Skin epidermis (tissue), 12 donors: Measurements from ENCODE around the gene ARID4B.
"Not testable (repeated sequence)": the region's sequence is repeated elsewhere in the genome, so short reads cannot be mapped to it uniquely, and the experiment has no call there.

Experiments used
- H3K27ac ChIP-seq, 21 experiments: fragments of 200-600 bp; sonication (generic) in 11 of 21; one replicate each; pipeline ENCODE4 v1.5.0; 2020; ENCODE audit warnings: mild to moderate bottlenecking in 3 of 21, inconsistent platforms in 2 of 21, moderate library complexity in 2 of 21
- H3K4me3 ChIP-seq, 7 experiments: fragments of 200-600 bp; sonication (generic) in 2 of 7; one replicate each; pipeline ENCODE4 v1.5.0; 2020; ENCODE audit warnings: inconsistent platforms in 2 of 7, mild to moderate bottlenecking in 2 of 7, moderate library complexity in 1 of 7

The ARID4B gene

DNA sequence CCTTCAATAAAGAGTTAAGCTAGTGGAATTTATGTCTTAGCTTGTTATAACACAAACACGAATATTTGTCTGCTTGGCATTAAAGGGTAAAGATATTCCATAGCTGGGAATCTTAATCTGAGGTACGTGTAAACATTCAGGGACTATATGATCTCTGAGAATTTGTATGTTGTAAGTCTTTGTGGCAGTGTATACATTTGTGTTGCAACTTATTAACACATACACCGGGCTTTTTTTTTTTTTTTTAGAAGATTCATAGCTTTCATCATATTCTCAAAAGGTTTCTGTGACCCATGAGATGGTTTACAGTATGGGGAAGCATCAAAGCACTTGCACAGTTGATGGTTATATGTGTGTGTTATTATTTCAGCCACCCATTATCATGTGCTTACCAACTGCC lies 3.4 kb upstream of the ARID4B start:
- no peak overlapping the region for H3K4me3 ChIP-seq
- H3K27ac ChIP-seq, result no peak overlapping the region

GRCh38 chr1:235330918-235331285 lies 2.9 kb upstream of the ARID4B start:
- H3K4me3 ChIP-seq, result no peak overlapping the region
- peak overlapping the region in 4 of 21 experiments; percentile 90 to 98 (median 92) for H3K27ac ChIP-seq

DNA sequence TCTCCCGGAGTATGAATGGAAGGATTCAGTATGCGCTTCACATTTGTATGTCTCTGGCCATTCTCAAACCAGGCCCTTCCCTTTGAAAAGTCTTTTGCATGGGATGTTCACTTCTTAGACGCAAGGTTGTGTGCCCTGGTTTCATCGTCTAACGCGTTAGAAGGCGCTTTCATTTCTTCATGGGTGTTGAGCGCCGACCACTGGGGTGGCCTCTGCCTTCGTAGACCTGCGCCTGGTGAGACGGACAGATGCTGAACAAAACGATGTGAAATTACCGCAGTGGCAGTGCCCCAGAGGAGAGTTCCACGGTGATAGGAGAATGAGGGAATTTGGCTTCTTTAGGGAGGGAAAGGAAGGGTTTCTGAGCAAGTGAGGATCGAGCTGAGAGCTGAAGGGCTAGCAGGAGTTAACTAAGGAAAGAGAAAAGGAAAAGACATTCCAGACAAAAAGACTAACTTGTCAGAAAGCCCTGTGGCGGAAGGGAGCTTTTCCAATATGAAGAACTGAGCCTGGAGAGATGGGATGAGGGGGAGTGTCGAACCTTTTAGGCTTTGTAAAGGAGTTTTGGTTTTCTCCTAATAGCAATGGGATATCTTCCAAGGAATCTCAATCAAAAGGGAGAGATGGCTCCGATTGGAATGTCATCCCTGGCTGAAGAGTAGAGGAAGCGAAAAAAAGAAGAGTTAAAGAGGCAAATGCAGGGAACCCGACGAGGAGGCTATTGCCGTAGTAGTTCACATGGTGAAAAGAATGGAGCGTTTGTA lies 1.3 kb upstream of the ARID4B start:
- H3K27ac ChIP-seq, result peak overlapping the region in 20 of 21 experiments; percentile 79 to 98 (median 87)
- peak overlapping the region; percentile 53 to 99 (median 82) for H3K4me3 ChIP-seq

DNA sequence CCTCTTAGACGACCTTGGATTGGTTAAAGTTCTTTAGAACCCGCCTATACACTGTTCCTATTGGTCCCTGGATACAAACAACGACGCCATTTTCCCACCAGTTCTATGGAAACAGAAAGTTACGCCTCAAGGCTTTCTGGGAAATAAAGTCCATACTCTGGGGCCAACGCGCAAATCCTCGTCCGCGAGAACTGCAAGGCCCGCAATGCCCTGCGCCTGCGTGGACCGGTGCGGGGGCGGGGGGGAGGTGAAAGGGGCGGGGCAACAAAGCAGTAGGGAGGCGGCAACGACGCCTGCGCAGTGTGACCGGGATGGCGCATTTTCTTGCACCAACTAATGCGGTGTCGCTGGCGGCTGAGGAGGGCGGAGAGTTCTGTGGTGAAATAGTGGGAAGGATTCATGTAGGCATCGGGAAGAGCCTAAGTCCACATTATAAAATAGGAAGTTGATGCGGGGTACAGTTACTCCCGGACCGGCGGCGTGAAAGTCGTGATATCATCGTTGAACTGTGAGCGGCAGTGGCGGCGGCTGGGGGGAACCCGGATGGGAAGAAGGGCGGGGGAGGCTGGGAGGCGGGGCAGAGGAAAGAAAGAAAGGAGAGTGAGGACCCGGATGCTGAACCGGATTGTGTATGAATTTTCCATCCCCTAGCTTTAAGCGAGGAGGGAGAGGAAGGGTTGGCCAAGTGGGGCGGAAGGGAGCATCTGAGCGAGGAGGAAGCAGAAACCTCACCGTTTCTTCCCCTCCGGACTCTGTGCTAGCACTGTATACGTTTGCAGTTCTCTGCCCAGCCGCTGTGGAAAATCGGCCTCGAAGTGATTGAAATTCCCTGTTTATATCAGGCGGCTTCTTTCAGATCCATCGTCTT lies 526 bp upstream of the ARID4B start, which contains the start of gene GGPS1:
TSS of gene GGPS1 (plus strand) at position 300 of the 868 bp plus-strand sequence. CDS start 6,695 bp downstream, outside the sequence.
- H3K27ac ChIP-seq, result peak within 1 kb of the TSS; percentile 79 to 99 (median 97)

GRCh38 chr1:235326719-235327558 lies 1.0 kb downstream of the ARID4B start:
- peak overlapping the region; percentile 82 to 99 (median 94) for H3K4me3 ChIP-seq
- peak overlapping the region; percentile 79 to 99 (median 97) for H3K27ac ChIP-seq

More for the DNA sequence above, 526 bp upstream of the ARID4B start, which contains the start of gene GGPS1:
- H3K4me3 ChIP-seq, result peak within 1 kb of the TSS; percentile 82 to 99 (median 94)

- Histone ChIP-seq H3K4me3 (peak overlapping the region in 4 of 7 experiments; percentile 82 to 99 (median 96)), H3K27ac (peak overlapping the region in 3 of 21 experiments; percentile 97 to 98 (median 98))
Observed at GRCh38 chr1:235325854-235326253, 2.1 kb downstream of the ARID4B start.

- H3K4me3 ChIP-seq, result peak overlapping the region in 1 of 7 experiments; percentile 82
- peak overlapping the region in 2 of 21 experiments; percentile 4 to 98 for H3K27ac ChIP-seq
Observed at GRCh38 chr1:235325139-235325538, 2.8 kb downstream of the ARID4B start.

GRCh38 chr1:235324296-235324695 lies 3.7 kb downstream of the ARID4B start:
- H3K27ac ChIP-seq, result no peak overlapping the region
- no peak overlapping the region for H3K4me3 ChIP-seq

- H3K27ac ChIP-seq, result no peak overlapping the region
- H3K4me3 ChIP-seq, result no peak overlapping the region
Observed at GRCh38 chr1:235320521-235321179, 7.3 kb downstream of the ARID4B start.

GRCh38 chr1:235319255-235319654 lies 8.7 kb downstream of the ARID4B start:
- H3K27ac ChIP-seq, result no peak overlapping the region

DNA sequence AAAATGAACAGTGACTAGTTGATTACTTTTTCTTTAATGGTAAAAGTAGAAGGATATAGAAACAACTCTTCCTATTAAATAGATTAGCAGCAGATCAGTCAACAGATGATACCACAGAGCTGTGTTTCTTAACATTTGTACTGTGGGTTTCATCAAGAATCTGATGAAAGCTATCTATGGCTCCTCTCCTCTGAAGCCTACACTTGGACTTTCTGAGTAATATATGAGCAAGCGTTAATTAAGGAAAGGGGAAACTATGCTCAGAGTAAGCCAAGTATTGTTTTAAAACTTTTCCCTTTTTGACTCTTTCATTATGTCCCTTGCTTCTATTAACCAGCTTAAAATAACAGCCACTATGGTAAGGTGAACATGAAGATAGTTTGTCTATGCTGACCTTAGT lies 10.8 kb downstream of the ARID4B start:
- H3K27ac ChIP-seq, result peak overlapping the region in 1 of 21 experiments; percentile 1
- no peak overlapping the region for H3K4me3 ChIP-seq

More at GRCh38 chr1:235319255-235319654, 8.7 kb downstream of the ARID4B start:
- no peak overlapping the region for H3K4me3 ChIP-seq

DNA sequence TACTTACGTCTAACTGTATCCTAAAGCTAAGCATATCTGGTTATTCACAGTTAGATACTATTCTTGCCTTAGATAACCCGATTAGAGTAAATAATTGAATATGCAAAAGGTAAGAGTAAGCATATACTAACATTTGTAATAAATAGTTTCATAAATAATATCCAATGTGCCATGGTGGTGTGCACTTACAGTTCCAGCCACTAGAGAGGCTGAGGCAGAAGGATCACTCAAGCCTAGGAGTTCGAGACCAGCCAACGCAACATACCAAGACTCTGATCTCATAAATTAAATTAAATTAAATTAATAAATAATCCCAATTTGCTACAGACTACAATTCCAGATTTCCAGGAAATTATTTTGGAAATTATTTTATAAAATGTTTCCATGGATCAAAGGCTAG lies 12.2 kb downstream of the ARID4B start:
- Histone ChIP-seq H3K27ac (no peak overlapping the region), H3K4me3 (no peak overlapping the region)

DNA sequence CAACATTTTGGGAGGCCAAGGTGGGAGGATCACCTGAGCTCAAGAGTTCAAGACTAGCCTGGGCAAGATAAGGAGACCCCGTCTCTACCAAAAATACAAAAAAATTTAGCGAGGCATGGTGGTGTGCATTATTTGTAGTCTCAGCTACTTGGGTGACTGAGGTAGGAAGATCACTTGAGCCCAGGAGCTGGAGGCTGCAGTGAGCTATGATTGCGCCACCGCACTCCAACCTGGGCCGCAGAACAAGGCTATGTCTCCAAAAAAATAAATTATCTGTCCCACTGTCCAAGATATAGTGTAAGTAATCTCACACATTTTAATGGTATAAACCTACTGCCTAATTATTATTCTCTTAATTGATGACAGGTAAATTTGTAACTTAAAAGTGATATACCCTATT lies 12.8 kb downstream of the ARID4B start:
- Histone ChIP-seq H3K27ac (no peak overlapping the region), H3K4me3 (no peak overlapping the region)

DNA sequence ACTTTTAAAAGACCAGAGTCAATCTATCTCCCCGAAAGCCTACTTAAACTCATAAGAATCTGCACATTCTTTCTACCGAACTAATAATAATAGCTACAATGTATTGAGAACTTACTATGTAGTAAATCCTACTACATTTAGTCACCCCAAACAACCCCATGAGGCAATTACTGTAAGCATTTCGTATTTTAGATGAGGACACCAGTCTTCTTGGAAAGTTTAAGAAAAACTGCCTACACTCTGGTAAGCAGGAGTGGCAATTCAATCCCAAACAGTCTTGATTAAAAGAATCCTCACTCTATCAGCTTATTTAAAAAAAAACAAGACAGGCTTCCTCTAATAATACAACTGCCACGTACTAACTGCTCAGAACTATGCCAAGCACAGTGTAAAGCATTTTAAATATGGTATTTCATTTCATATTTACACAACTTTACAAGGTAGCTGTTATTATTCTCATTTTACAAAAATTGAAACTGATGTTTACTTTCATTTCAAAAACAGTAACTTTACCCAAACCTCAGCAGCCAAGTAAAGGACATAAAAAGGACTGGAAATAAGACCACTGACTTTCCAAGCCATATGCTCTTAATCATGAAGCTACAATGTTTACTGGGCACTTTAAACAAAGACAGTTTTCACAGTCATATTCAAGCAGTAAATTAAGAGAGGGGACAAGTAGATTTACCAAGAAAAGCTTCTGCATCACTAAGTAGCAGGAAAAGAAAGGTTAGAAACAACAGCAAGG lies 13.9 kb downstream of the ARID4B start:
- peak overlapping the region in 11 of 21 experiments; percentile 1 to 73 (median 47) for H3K27ac ChIP-seq

GRCh38 chr1:235313262-235313661 lies 14.7 kb downstream of the ARID4B start:
- Histone ChIP-seq H3K27ac (peak overlapping the region in 8 of 21 experiments; percentile 1 to 73 (median 41)), H3K4me3 (no peak overlapping the region)

More for the DNA sequence above, 13.9 kb downstream of the ARID4B start:
- H3K4me3 ChIP-seq, result no peak overlapping the region

DNA sequence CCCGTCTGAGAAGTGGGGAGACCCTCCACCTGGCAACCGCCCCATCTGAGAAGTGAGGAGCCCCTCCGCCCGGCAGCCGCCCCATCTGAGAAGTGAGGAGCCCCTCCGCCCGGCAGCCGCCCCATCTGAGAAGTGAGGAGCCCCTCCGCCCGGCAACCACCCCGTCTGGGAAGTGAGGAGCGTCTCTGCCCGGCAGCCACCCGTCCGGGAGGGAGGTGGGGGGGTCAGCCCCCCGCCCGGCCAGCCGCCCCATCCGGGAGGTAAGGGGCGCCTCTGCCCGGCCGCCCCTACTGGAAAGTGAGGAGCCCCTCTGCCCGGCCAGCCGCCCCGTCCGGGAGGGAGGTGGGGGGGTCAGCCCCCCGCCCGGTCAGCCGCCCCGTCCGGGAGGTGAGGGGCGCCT lies 18.8 kb downstream of the ARID4B start:
- H3K4me3 ChIP-seq, result not testable (repeated sequence)

DNA sequence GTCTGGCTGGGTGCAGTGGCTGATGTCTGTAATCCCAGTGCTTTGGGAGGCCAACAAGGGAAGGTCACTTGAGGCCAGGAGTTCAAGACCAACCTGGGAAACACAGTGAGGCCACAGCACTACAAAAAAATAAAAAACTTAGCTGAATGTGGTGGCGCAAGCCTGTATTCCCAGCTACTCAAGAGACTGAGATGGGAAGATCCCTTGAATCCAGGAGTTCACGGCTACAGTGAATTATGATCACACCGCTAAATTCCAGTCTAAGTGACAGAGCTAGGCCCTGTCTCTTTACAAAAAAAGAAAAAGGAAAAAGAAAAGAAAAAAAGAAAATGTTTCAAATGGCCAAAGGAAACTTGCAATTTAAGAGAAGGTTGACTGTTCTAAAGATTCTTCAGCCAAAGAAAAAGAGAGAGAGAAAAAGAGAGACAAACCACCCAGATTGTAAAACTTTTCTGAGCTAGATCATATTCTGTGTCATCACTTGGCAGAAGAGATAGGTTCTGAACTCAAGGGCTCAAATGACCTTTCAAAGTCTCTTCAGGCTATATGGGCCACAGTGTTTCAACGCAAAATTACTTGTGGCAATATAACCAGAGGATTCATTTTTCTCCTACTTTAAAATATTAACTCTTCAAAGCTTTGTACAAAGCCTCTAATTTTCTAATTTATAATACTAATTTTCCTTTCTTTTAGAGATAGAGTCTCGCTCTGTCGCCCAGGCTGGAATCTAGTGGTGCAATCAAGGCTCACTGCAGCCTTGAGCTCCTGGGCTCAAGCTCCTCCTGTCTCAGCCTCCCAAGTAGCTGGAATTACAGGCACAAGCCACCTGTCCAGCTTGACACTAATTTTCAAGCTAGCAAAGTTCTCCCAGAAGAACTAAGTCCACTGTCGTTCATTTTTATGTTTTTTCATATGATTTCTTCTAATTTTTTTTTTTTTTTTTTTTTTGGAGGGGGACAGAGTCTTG lies 20.5 kb downstream of the ARID4B start:
- no peak overlapping the region for H3K4me3 ChIP-seq
- H3K27ac ChIP-seq, result peak overlapping the region in 5 of 21 experiments; percentile 2 to 53 (median 11)

More for the DNA sequence above, 18.8 kb downstream of the ARID4B start:
- not testable (repeated sequence) for H3K27ac ChIP-seq
